ENCODE results near the gene FHIT. TPM values are rescaled to one million over a fixed set of nuclear protein-coding genes. Genes with fewer than 3 reads are reported as not detected.
A peak's percentile ranks its signal among the peaks of the same experiment; 100 is the strongest.

The FHIT gene
- total RNA-seq, 2 experiments from 2014 or later: 86.0 to 90.6 TPM

DNA sequence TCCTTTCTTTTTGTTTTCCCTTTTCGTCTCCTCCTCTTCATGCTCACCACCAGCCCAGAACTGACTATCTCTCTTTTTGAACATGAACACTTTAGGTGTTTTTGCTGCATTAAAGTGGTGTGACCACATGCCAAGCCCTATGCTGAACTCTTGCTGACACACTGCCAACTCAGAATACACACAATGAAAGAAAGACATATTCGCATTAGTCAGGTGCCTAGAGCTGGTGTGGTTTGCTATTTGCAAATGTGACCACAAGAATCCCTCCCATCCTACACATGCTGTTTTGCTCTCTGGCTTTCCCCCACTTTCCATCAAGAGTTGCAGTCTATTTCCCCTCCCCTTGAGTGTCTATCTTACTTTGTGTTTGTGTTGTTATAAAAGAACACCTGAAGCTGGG lies 1233.6 kb downstream of the FHIT start:
- Histone ChIP-seq H3K4me3 (ENCODE audit: low read length) (no peak overlapping the region), H3K9me3 (ENCODE audit: control insufficient read depth in 1 of 2, insufficient read depth in 1 of 2, low read length in 2 of 2) (peaks cover 8 to 12% of the 10 kb centered on the region in 2 experiments), H3K27me3 (ENCODE audit: control insufficient read depth in 1 of 2, insufficient read depth in 2 of 2, low read length in 2 of 2) (no peaks in the 10 kb centered on the region), H3K4me1 (ENCODE audit: insufficient read depth, low read length) (peaks cover 48% of the 10 kb centered on the region), H3K36me3 (ENCODE audit: insufficient read depth, low read length) (no peaks in the 10 kb centered on the region), H3K27ac (ENCODE audit: low read depth in 1 of 2, low read length in 2 of 2) (peak overlapping the region; percentile 35 to 71)
- POLR2A ChIA-PET: interaction anchor here (0.6 to 3.9 kb wide), 10 partner anchors 13 to 254 kb away, joined by 3 to 22 read pairs (median 3); no protein-coding TSS in a partner anchor
- peaks cover 53% of the 10 kb centered on the region for H3K36me3 Mint-ChIP-seq (ENCODE audit: low read depth)
- intact Hi-C loops (cut with DNase I, micrococcal nuclease): loop anchor here in 1 of 2 experiments (5.0 to 10.0 kb wide), 2 partner anchors 40 to 563 kb away; no protein-coding TSS in a partner anchor
- H3K4me3 Mint-ChIP-seq: peak overlapping the region; percentile 74
- peaks cover 78% of the 10 kb centered on the region for H3K4me1 Mint-ChIP-seq (ENCODE audit: low read depth)
- H3K9me3 Mint-ChIP-seq: peaks cover 11% of the 10 kb centered on the region
- CTCF ChIA-PET: no interaction called here
- TF ChIP-seq, protein P1, sequence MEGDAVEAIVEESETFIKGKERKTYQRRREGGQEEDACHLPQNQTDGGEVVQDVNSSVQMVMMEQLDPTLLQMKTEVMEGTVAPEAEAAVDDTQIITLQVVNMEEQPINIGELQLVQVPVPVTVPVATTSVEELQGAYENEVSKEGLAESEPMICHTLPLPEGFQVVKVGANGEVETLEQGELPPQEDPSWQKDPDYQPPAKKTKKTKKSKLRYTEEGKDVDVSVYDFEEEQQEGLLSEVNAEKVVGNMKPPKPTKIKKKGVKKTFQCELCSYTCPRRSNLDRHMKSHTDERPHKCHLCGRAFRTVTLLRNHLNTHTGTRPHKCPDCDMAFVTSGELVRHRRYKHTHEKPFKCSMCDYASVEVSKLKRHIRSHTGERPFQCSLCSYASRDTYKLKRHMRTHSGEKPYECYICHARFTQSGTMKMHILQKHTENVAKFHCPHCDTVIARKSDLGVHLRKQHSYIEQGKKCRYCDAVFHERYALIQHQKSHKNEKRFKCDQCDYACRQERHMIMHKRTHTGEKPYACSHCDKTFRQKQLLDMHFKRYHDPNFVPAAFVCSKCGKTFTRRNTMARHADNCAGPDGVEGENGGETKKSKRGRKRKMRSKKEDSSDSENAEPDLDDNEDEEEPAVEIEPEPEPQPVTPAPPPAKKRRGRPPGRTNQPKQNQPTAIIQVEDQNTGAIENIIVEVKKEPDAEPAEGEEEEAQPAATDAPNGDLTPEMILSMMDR (IDR thresholded peaks at IDR 0.05): no peak
- no peaks in the 10 kb centered on the region for H3K27me3 Mint-ChIP-seq
- peak overlapping the region; percentile 94 for H3K27ac Mint-ChIP-seq
- ATAC-seq (ENCODE audit: poor library complexity) (peak; percentile 87), DNase-seq (peak in 12 of 14 experiments; percentile 6 to 83 (median 46))

DNA sequence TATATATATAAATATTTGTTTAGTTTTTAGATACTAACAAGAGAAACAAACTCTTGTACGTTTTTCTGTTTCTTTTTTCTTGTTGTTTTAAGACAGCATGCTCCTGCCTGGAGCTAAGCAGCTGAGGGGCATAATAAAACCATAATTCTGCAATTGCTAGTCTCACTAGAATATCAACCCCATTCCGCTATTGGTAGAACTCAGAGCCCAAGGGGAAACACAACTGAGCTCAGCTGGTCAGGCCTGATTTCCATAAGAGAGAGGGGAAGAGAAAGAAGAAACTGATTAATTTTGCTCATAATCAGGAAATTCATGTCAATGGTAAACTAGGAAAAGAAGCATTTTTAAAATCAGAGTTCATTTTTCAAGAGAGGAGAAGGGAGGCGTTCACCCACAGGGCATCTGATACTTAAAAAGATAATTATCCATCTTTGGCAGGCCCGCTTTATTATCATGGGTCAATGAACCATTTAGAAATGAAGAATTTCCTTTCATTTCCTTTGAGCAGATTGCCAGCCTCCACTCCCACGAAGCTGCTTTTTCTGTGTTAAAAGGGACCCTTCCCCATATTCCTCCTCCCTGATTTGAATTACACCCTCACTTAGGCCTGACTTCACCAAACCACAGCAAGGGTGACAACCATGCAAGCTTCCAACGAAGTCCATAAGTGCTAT lies 1236.1 kb downstream of the FHIT start:
- no peaks in the 10 kb centered on the region for H3K36me3 ChIP-seq (ENCODE audit: insufficient read depth, low read length)
- H3K4me3 Mint-ChIP-seq: peak overlapping the region; percentile 32
- POLR2A ChIA-PET: interaction anchor here (1.3 to 3.9 kb wide), 2 partner anchors 11 to 64 kb away, joined by 6 to 22 read pairs; no protein-coding TSS in a partner anchor

DNA sequence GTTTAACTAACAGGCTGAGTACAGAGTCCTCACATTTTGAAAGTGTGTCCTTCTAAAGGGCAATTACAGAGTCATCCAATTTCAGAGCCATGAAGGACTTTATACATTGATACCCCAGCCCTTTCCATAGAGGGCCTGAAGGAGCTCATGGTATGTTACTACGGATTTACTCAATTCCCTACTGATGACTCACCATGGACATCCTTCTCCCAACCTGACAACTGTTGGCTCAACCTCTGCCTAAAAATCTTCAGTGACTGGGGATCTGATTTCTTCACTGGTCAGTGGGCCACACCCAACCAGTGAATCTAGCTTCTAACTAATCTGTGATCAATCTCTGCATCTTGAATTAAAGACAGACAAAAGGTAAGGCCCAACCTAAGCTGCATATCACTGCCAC lies 1238.0 kb downstream of the FHIT start:
- Histone ChIP-seq H3K9me3 (ENCODE audit: control insufficient read depth in 1 of 2, insufficient read depth in 1 of 2, low read length in 2 of 2) (peaks cover 0 to 5% of the 10 kb centered on the region in 2 experiments), H3K27ac (ENCODE audit: low read depth in 1 of 2, low read length in 2 of 2) (peak overlapping the region; percentile 14 to 34), H3K4me3 (ENCODE audit: low read length) (no peak overlapping the region), H3K4me1 (ENCODE audit: insufficient read depth, low read length) (peaks cover 70% of the 10 kb centered on the region), H3K36me3 (ENCODE audit: insufficient read depth, low read length) (no peaks in the 10 kb centered on the region), H3K27me3 (ENCODE audit: control insufficient read depth in 1 of 2, insufficient read depth in 2 of 2, low read length in 2 of 2) (no peaks in the 10 kb centered on the region)
- TF ChIP-seq, protein P1 (IDR thresholded peaks at IDR 0.05): no peak
- POLR2A ChIA-PET: interaction anchor here (1.0 to 6.6 kb wide), 5 partner anchors 11 to 52 kb away, joined by 3 to 66 read pairs (median 4); no protein-coding TSS in a partner anchor
- Mint-ChIP-seq H3K36me3 (ENCODE audit: low read depth) (peaks cover 47% of the 10 kb centered on the region), H3K27ac (peak overlapping the region; percentile 94), H3K4me3 (peak overlapping the region; percentile 30), H3K4me1 (ENCODE audit: low read depth) (peaks cover 93% of the 10 kb centered on the region), H3K9me3 (peaks cover 11% of the 10 kb centered on the region), H3K27me3 (no peaks in the 10 kb centered on the region)
- DNase-seq: no peak
- intact Hi-C loops (cut with DNase I, micrococcal nuclease): loop anchor here (5.0 to 10.0 kb wide), 2 partner anchors 49 to 558 kb away; no protein-coding TSS in a partner anchor
- no peak for ATAC-seq (ENCODE audit: poor library complexity)
- CTCF ChIA-PET: no interaction called here

More for the DNA sequence above, 1236.1 kb downstream of the FHIT start:
- peaks cover 55% of the 10 kb centered on the region for H3K36me3 Mint-ChIP-seq (ENCODE audit: low read depth)
- Histone ChIP-seq H3K4me1 (ENCODE audit: insufficient read depth, low read length) (peaks cover 66% of the 10 kb centered on the region), H3K4me3 (ENCODE audit: low read length) (no peak overlapping the region), H3K9me3 (ENCODE audit: control insufficient read depth in 1 of 2, insufficient read depth in 1 of 2, low read length in 2 of 2) (peaks cover 8 to 12% of the 10 kb centered on the region in 2 experiments), H3K27ac (ENCODE audit: low read depth in 1 of 2, low read length in 2 of 2) (peak overlapping the region in 1 of 2 donors; percentile 37), H3K27me3 (ENCODE audit: control insufficient read depth in 1 of 2, insufficient read depth in 2 of 2, low read length in 2 of 2) (no peaks in the 10 kb centered on the region)
- H3K9me3 Mint-ChIP-seq: peaks cover 13% of the 10 kb centered on the region
- ATAC-seq (ENCODE audit: poor library complexity) (no peak), DNase-seq (no peak)
- H3K27me3 Mint-ChIP-seq: no peaks in the 10 kb centered on the region
- H3K4me1 Mint-ChIP-seq (ENCODE audit: low read depth): peaks cover 79% of the 10 kb centered on the region
- intact Hi-C loops (cut with DNase I, micrococcal nuclease): loop anchor here in 1 of 2 experiments (5.0 to 10.0 kb wide), 2 partner anchors 42 to 560 kb away; no protein-coding TSS in a partner anchor
- CTCF ChIA-PET: interaction anchor here (1.0 to 2.1 kb wide), 2 partner anchors 11 to 64 kb away, joined by 3 to 9 read pairs; no protein-coding TSS in a partner anchor
- H3K27ac Mint-ChIP-seq: peak overlapping the region; percentile 94
- TF ChIP-seq, protein P1 (IDR thresholded peaks at IDR 0.05): no peak

All from CD4-positive, alpha-beta T cell (primary cell).